GM19238 (cell line): ENCODE data around the gene SH3RF1.

Experiments used
- DNase-seq: peaks from one replicate; pipeline ENCODE4 v3.0.0; 2011; ENCODE audit warnings: low spot score; ENCODE audit not compliant: insufficient read length

Gene SH3RF1

GRCh38 chr4:169048868-169049414, 221.8 kb downstream of the SH3RF1 start:
- DNase-seq: no peak

- DNase-seq: no peak
Observed at GRCh38 chr4:169047956-169048355, 222.8 kb downstream of the SH3RF1 start.

GRCh38 chr4:169045862-169046584, 224.7 kb downstream of the SH3RF1 start:
- no peak for DNase-seq

GRCh38 chr4:169044714-169045447, 225.9 kb downstream of the SH3RF1 start:
- DNase-seq: no peak
